HG02588 (cell line): ENCODE measurements around the gene MBTPS2.
"Not testable (repeated sequence)": the region's sequence is repeated elsewhere in the genome, so short reads cannot be mapped to it uniquely, and the experiment has no call there.

Source experiments
- ATAC-seq: cut with Tn5 transposase; IDR thresholded peaks from one replicate; pipeline ENCODE4 v1.9.1; 2021; ENCODE audit warnings: mild to moderate bottlenecking, moderate library complexity; ENCODE audit not compliant: unreplicated experiment

MBTPS2 gene

GRCh38 chrX:21855937-21856415 is 16.6 kb downstream of the MBTPS2 start, which contains the start of gene YY2:
YY2 (plus strand) TSS chrX:21855987; CDS start chrX:21856485, 498 bp downstream.
- ATAC-seq, result no peak

GRCh38 chrX:21856504-21856903 is 17.1 kb downstream of the MBTPS2 start:
- no peak for ATAC-seq

- ATAC-seq, result no peak
Measured at GRCh38 chrX:21863241-21863640, 23.8 kb downstream of the MBTPS2 start.

GRCh38 chrX:21865436-21865835 is 26.0 kb downstream of the MBTPS2 start:
- ATAC-seq, result no peak

GRCh38 chrX:21870494-21870893 is 31.1 kb downstream of the MBTPS2 start:
- no peak for ATAC-seq

- ATAC-seq, result no peak
Measured at GRCh38 chrX:21873063-21873775, 33.8 kb downstream of the MBTPS2 start.

- not testable (repeated sequence) for ATAC-seq
Measured at GRCh38 chrX:21874182-21874581, 34.8 kb downstream of the MBTPS2 start.

GRCh38 chrX:21875013-21875412 is 35.6 kb downstream of the MBTPS2 start:
- no peak for ATAC-seq

GRCh38 chrX:21881881-21882574 is 42.6 kb downstream of the MBTPS2 start:
- no peak for ATAC-seq

GRCh38 chrX:21883258-21883657 is 43.8 kb downstream of the MBTPS2 start:
- no peak for ATAC-seq

GRCh38 chrX:21885568-21885967 is 46.2 kb downstream of the MBTPS2 start:
- no peak for ATAC-seq

GRCh38 chrX:21905313-21905712 is 65.9 kb downstream of the MBTPS2 start:
- no peak for ATAC-seq

- no peak for ATAC-seq
Measured at GRCh38 chrX:21905953-21906352, 66.5 kb downstream of the MBTPS2 start.

GRCh38 chrX:21907260-21907659 is 67.8 kb downstream of the MBTPS2 start:
- ATAC-seq, result no peak

- no peak for ATAC-seq
Measured at GRCh38 chrX:21911481-21911880, 72.1 kb downstream of the MBTPS2 start.

GRCh38 chrX:21912220-21912619 is 72.8 kb downstream of the MBTPS2 start:
- no peak for ATAC-seq

GRCh38 chrX:21912989-21913388 is 73.6 kb downstream of the MBTPS2 start:
- ATAC-seq, result no peak

- no peak for ATAC-seq
Measured at GRCh38 chrX:21926116-21926515, 86.7 kb downstream of the MBTPS2 start.

- ATAC-seq, result no peak
Measured at GRCh38 chrX:21926527-21927278, 87.3 kb downstream of the MBTPS2 start.

- ATAC-seq, result no peak
Measured at GRCh38 chrX:21929209-21929608, 89.8 kb downstream of the MBTPS2 start.

- no peak for ATAC-seq
Measured at GRCh38 chrX:21930986-21931385, 91.6 kb downstream of the MBTPS2 start.
